Activated CD8-positive, alpha-beta memory T cell treated with anti-CD3 and anti-CD28 coated beads, Interleukin-2, amount 50 U/mL, for 4 hours (primary cell): Measurements from ENCODE around the gene HCK.
A peak's percentile ranks its signal among the peaks of the same experiment; 100 is the strongest.

ENCODE experiments used
- DNase-seq: peaks from one replicate; pipeline ENCODE4 v3.0.0-alpha.2; 2020

Gene HCK

GRCh38 chr20:32052090-32052777, at the start of gene HCK:
TSS of gene HCK (plus strand) at chr20:32052242.
- DNase-seq = no peak

DNA sequence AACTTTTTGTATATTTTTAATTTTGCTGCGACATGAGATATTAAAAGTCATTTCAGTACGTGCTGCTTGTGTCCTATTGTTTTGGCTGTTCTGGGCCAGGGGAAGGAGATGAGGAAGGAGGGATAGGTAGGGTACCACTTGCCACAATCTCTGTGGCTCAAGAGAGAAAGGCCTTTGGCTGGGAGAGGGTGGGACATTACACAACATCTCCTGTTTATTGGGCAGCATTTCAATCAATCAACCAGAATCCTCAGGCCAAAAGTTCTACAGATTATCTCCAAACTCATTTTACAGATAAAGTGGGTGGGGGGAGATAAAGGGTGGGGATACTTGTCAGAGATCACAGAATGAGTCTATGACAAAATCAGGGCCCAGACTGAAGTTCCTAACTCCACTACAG, 48.7 kb upstream of the HCK start:
- DNase-seq = no peak

DNA sequence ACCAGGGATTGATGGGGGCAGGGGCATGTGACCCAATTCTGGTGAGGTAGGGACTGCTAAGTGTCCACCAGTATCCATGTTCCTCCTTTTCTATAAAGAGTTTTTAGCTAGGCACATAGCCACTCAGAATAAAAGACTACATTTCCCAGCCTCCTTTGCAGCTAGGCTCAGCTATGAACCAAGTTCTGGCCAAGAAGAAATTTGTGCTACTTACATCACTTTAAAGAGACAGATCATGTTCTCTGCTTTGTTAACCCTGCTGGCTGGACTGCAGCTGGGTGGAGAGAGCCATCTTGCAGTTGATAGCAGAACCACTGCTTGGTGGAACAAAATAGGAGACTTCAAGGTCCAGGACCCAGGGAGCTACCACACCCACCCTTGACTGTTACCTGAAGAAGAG, 47.1 kb upstream of the HCK start:
- no peak for DNase-seq

DNA sequence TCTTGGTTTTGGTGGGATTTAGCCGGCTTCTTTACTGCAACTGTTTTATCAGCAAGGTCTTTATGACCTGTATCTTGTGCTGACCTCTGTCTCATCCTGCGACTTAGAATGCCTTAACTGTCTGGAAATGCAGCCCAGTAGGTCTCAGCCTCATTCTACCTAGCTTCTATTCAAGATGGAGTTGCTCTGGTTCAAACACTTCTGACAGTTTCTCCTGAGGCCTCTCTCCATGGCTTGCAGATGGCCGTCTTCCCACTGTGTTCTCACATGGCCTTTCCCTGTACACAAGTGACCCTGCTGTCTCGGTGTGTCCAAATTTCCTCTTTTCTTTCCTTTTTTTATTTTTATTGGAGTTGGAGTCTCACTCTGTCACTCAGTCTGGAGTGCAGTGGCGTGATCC, 46.0 kb upstream of the HCK start:
- no peak for DNase-seq

DNA sequence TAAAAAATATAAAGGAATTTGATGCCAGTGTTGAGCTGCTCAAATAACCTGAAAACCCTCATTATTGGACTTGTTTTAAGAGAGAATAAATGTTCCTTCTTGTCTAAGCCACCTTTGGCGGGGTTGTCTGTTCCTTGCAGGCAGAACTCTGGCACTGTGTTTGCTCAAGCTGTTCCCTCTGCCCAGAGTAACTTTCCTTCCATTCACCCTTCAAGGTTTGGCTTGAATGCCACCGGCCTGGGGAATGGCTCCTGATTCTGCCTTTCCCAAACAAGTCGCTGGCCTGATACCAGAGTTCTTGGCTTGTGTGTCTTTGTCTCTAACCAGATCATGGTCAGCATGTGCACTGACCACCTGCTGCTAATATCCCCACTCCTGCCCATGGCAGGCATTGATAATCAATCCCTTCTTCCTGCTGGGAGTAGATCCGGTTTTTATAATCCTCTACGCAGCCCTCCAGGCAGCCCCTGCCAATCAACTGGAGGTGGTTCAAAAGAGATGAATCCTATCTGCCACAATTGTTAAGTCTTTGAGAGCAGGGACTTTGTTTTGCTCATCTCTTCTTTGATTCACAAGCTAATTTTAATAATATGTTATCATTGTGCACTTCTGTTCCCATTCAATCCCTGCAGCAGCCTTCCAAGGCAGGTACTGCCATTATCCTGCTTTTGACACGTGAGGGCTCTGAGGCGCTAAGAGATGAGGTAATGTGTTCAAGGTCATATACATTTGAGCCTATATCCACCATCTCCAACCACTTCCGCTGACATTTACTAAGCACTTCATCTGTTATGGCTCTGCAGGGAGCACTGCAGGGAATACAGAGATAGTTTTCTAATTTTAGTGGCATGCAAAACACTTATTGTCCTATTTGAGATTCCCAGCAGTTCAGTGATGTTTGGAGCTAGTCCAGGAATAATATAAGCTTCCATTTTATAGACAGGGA, 44.9 kb upstream of the HCK start:
- DNase-seq = no peak

- DNase-seq = no peak
These were observed 44.0 kb upstream of the HCK start for GRCh38 chr20:32007787-32008616.

- DNase-seq = no peak
These were observed 42.5 kb upstream of the HCK start for GRCh38 chr20:32009564-32009963.

DNA sequence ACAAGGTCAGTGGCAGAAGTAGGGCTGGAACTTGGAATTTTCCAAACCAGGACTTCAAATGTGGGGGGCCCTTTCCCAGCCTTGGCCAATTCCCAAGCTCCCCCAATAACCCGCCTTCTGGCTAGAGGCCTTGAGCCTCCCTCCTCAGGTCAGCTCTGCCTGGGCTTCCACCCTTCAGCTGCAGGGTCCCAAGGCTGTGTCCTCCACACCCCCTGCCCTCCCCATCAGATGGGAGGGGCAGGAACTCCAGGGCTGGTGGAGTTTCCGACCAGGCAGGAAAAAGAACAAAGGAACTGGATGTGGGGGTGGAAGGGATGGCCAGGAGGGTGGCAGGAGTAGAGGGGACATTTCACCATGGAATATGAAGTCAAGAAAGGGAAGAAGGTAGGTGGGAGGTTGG, 41.9 kb upstream of the HCK start, which contains the start of gene CCM2L:
CCM2L (plus strand) TSS at position 338 of the 400 bp plus-strand sequence; CDS start at position 355, 17 bp downstream.
- DNase-seq = no peak

DNA sequence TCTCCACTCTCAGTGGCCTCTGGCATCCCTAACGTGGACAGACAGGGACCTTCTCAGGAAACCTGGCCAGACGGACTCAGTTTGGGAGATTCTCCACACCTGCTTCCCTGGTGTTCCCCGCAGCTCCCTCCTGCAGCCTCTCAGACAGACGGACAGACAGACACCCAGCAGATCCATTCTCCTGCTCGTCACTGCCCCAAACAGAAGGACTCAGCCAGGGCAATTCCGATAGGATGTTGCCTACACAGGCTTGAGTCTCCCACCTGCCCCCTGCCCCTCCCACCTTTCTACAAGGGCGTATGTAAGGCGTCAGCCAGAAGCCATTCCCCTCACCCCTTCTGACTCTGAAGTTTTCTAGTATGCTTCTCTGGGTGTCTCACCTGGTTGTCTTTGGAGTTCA, 41.4 kb upstream of the HCK start:
- no peak for DNase-seq

- no peak for DNase-seq
These were observed 39.8 kb upstream of the HCK start for GRCh38 chr20:32012159-32012688.

DNA sequence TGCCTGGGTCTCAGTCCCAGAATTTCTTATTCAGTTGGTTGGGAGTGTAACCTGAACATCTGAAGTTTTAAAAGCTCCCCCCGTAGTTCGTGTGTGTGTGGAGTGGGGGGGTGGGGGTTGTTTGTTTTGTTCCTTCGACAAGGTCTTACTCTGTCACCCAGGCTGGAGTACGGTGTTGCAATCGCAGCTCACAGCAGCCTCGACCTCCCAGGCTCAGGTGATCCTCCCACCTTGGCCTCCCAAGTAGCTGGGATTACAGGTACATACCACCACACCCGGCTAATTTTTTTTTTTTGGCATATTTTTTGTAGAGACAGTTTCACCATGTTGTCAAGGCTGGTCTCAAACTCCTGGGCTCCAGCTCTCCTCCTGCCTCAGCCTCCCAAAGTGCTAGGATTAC, 38.7 kb upstream of the HCK start:
- no peak for DNase-seq

DNA sequence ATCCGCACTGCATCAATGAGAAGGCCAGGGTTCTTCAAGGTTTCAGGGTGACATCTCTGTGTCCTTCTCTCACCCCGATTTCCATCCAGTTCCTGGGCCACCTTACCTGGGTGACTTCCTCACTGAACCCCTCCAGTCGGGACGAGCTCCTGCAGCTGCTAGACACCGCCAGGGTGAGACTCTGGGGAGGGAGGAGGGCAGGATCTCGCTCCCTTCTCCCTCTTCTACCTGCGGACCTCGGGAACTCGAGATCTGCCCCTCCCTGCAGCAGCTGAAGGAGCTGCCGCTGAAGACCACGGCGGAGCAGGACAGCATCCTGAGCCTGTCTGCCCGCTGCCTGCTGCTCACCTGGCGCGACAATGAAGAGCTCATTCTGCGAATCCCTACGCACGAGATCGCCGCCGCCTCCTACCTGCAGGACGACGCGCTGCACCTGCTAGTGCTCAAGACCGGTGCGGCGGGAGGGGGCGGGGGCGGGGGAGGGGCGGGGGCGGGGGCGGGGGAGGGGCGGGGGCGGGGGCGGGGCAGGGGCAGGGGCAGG, 34.3 kb upstream of the HCK start:
- peak; percentile 41 for DNase-seq

DNA sequence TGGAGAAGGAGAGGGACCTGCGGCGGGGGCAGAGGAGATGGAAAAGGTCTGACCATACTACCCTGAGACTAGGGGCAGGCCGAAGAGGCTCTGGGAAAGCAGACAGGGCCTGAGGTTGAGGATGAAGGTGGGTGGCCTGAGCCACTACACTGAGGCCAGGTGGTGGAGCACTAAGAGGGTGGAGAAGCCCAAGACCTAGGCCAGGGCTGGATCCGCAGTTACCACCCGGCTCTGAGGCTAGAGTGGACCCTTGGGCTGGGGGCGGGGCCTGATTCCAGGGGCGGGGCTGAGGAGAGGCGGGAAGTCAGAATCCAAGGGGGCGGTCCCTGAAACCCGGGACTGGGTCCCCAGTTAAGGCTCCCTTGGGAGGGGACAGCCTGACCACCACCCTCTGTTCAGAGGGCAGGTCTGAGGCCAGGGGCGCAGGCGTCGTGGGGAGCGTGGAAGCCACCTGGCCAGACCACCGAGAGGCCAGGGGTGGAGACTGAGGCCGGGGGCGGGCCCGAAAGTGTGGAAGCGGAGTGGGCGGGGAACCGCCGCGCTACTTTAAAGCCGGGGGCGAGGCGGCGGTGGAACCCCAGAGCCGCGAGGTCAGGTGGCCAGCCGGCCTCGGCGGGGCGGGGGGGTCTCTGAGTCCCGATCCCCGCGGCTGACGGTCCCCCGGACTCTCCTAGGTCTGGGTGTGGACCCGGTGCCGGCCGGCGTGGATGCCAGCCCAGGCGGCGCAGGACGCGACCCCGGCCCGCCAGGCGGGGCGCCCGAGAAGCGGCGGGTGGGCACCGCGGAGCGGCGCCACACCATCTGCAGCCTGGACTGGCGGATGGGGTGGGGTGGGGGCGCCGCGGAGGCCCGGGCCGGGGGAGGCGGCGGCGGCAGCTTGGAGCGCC, 33.5 kb upstream of the HCK start:
- DNase-seq = peak; percentile 44

DNA sequence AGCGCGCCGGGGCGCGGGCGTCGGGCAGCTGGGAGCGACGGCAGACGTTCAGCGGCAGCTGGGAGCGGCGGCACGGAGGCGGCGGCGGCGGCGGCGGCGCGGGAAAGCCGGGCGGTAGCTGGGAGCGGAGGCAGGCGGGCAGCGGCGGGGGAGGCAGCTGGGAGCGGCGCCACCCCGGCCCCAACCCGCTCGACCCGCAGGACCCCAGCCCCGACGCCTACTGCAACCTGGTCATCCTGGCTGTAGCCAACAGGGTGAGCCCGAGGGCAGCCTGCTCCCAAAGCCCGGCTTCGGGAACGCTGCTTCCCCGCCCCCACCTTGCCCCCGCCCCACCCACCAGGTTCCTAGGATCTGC, 32.9 kb upstream of the HCK start:
- no peak for DNase-seq

- no peak for DNase-seq
These were observed 32.2 kb upstream of the HCK start for GRCh38 chr20:32019563-32020463.

GRCh38 chr20:32021091-32021490, 31.0 kb upstream of the HCK start:
- DNase-seq = no peak

DNA sequence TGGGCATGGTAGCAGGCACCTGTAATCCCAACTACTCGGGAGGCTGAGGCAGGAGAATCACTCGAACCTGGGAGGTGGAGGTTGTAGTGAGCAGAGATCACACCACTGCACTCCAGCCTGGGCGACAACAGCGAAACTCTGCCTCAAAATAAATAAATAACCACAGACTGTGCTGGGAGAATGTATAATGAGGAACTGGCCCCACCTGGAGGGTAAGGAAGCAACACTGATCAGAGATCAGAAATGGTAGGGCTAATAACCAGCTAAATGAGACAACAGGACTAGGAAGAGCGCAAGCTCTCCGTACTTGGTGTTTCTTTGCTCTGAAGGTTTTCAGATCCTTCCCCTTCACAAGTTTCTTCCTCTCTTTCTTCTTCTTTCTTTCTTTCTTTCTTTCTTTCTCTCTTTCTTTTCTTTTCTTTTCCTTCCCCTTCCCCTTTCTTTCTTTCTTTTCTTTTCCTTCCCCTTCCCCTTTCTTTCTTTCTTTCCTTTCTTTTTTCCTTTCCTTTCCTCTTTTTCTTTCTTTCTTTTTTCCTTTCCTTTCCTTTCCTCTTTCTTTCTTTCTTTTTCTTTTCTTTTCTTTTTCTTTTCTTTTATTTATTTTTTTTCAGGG, 27.3 kb upstream of the HCK start:
- no peak for DNase-seq

DNA sequence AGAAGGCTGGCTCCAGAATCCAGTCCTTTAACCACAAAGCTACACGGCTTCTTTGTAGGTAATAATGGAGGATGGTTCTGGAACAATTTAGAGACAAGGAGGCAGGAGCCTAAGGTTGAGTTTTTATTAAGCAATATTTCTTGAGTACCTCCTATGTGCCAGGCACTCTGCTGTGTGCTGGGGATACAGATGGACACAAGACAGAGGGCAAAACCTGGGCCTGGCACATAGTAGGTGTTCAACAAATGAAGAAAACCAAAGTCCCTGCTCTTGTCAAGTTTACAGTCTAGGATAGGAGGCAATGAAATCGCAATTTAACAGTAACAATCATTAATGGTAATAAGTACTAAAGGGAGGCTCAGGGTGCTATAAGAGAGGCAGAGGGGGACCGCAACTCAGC, 24.4 kb upstream of the HCK start:
- no peak for DNase-seq

- DNase-seq = no peak
These were observed 23.2 kb upstream of the HCK start for GRCh38 chr20:32028647-32029372.
